K562 (cell line): Measurements from ENCODE around the gene TFCP2. TPM values are rescaled to one million over a fixed set of nuclear protein-coding genes. Genes with fewer than 3 reads are reported as not detected.
A peak's percentile ranks its signal among the peaks of the same experiment; 100 is the strongest.

Source experiments
- ATAC-seq: fragments of 200-7000 bp; cut with Tn5 transposase; 3 replicates; pipeline ENCODE4 v1.9.1; 2020; ENCODE audit warnings: moderate library complexity
- BruUV-seq: library from RNA; stranded (reverse); fragments of 400-500 nt; replicated peaks from 2 replicates; lab custom pipeline; 2021; lab: Mats Ljungman, UMichigan
- CTCF ChIA-PET: fragments of 300-600 bp; formaldehyde crosslinking; extraction: SDS; loops from one replicate; lab custom pipeline; 2021; ENCODE audit warnings: low intra/inter-chr PET ratio; lab: Yijun Ruan, JAX
- POLR2A ChIA-PET: fragments of 300-600, 350-650 bp; sonication (Branson Sonifier 250); formaldehyde crosslinking; extraction: SDS; loops from one replicate; lab custom pipeline; 2021; ENCODE audit warnings: antibody characterized with exemption, inconsistent platforms; lab: Yijun Ruan, JAX
- DNase-seq, 4 experiments: peaks; one replicate each; pipeline versions ENCODE4 v3.0.0 to v3.0.0-alpha.2; 2011 to 2018; ENCODE audit warnings: low spot score in 3 of 4, mixed read lengths in 3 of 4; ENCODE audit errors: extremely low read depth in 1 of 4
- FAIRE-seq: peaks from 2 replicates; lab custom pipeline; 2011; peaks lifted over from hg19 to GRCh38; lab: Jason Lieb, UNC
- H2AFZ ChIP-seq: 2 replicates; pipeline ENCODE4 v1.6.0; 2011; ENCODE audit warnings: low read depth, low read length, control low read depth, inconsistent platforms
- H3K27ac ChIP-seq: fragments of 200-600 bp; 3 replicates; pipeline ENCODE4 v1.8.0; 2011; ENCODE audit warnings: low read depth, mild to moderate bottlenecking, control low read depth, inconsistent platforms, low read length, moderate library complexity, mixed read lengths; ENCODE audit errors: extremely low read depth
- H3K27me3 ChIP-seq, 2 experiments: fragments of 300-600 bp in 1 of 2; 2 replicates in 1 of 2; 3 replicates in 1 of 2; pipeline versions ENCODE4 v1.6.0 to v1.8.0; 2011; ENCODE audit warnings: inconsistent platforms in 2 of 2, low read length in 2 of 2, mild to moderate bottlenecking in 1 of 2, mixed read lengths in 1 of 2, moderate library complexity in 1 of 2; ENCODE audit not compliant: control insufficient read depth in 2 of 2, insufficient read depth in 2 of 2
- H3K36me3 ChIP-seq: fragments of 300-600 bp; 3 replicates; pipeline ENCODE4 v1.8.0; 2011; ENCODE audit warnings: mild to moderate bottlenecking, low read length, inconsistent platforms; ENCODE audit not compliant: control insufficient read depth, insufficient read depth
- H3K4me1 ChIP-seq, 2 experiments: fragments of 200-600 bp in 1 of 2; replicated peaks in 1 of 2; 2 replicates in 1 of 2; 3 replicates in 1 of 2; pipeline versions ENCODE4 v1.5.1 to v1.8.0; 2011; ENCODE audit warnings: inconsistent platforms in 2 of 2, low read length in 2 of 2, mild to moderate bottlenecking in 1 of 2, mixed read lengths in 1 of 2, moderate library complexity in 1 of 2; ENCODE audit not compliant: control insufficient read depth in 2 of 2, insufficient read depth in 2 of 2
- H3K4me2 ChIP-seq: 2 replicates; pipeline ENCODE4 v1.6.1; 2011; ENCODE audit warnings: low read length, control low read depth, inconsistent platforms, mixed read lengths; ENCODE audit not compliant: insufficient read depth
- H3K4me3 ChIP-seq: fragments of 200-600 bp; sonication (generic), shearing (Covaris generic); 2 replicates; pipeline ENCODE4 v1.5.1; 2016; ENCODE audit warnings: control low read depth, inconsistent platforms
- H3K79me2 ChIP-seq: fragments of 200-600 bp; 3 replicates; pipeline ENCODE4 v1.8.0; 2011; ENCODE audit warnings: low read length, inconsistent platforms; ENCODE audit not compliant: control insufficient read depth, insufficient read depth
- H3K9ac ChIP-seq, 2 experiments: 2 replicates each; pipeline versions ENCODE4 v1.6.0 to v1.6.1; 2011; ENCODE audit warnings: low read depth in 2 of 2, low read length in 2 of 2, control low read depth in 1 of 2, inconsistent platforms in 1 of 2, mild to moderate bottlenecking in 1 of 2, mixed read lengths in 1 of 2; ENCODE audit not compliant: insufficient read depth in 1 of 2
- H3K9me1 ChIP-seq: one replicate; pipeline ENCODE4 v1.6.0; 2011; ENCODE audit warnings: inconsistent platforms, mild to moderate bottlenecking, low read length, moderate library complexity; ENCODE audit not compliant: control insufficient read depth, insufficient read depth
- H3K9me3 ChIP-seq: replicated peaks from 2 replicates; pipeline ENCODE4 v1.5.1; 2011; ENCODE audit warnings: low read depth, low read length, inconsistent platforms; ENCODE audit not compliant: control insufficient read depth, insufficient read depth
- H4K20me1 ChIP-seq: replicated peaks from 2 replicates; pipeline ENCODE4 v1.6.1; 2011; ENCODE audit warnings: low read length, inconsistent platforms, mixed read lengths; ENCODE audit not compliant: control insufficient read depth, insufficient read depth
- KLF6 ChIP-seq: fragments of 250-450 bp; sonication (Bioruptor Pico); IDR thresholded peaks from 2 replicates; pipeline ENCODE4 v1.4.0; 2020; ENCODE audit warnings: mild to moderate bottlenecking, moderate library complexity, borderline replicate concordance
- MYBL2 ChIP-seq, 2 experiments: fragments of 450-650 bp in 1 of 2; sonication (generic) in 1 of 2; formaldehyde crosslinking in 1 of 2; IDR thresholded peaks; 2 replicates each; pipeline versions ENCODE4 v1.6.1 to v1.8.1; 2017 to 2022; ENCODE audit warnings: borderline replicate concordance in 1 of 2, inconsistent platforms in 1 of 2, low read depth in 1 of 2, mild to moderate bottlenecking in 1 of 2, missing genetic modification reagents in 1 of 2, moderate library complexity in 1 of 2
- PHF8 ChIP-seq: fragments of 200-600 bp; sonication (generic); IDR thresholded peaks from 2 replicates; pipeline ENCODE4 v1.6.1; 2012; ENCODE audit warnings: mixed run types, mild to moderate bottlenecking, inconsistent platforms, low read length, moderate library complexity, borderline replicate concordance
- RBM14 ChIP-seq: fragments of 200-400 bp; formaldehyde crosslinking; IDR thresholded peaks from 2 replicates; pipeline ENCODE4 v1.6.1; 2018; ENCODE audit warnings: low read depth, mild to moderate bottlenecking, low read length, moderate library complexity, borderline replicate concordance; ENCODE audit not compliant: insufficient read depth
- SIX5 ChIP-seq, 2 experiments: IDR thresholded peaks; 2 replicates each; pipeline ENCODE4 v1.6.1; 2011; ENCODE audit warnings: low read length in 2 of 2, borderline replicate concordance in 1 of 2, low read depth in 1 of 2, mild to moderate bottlenecking in 1 of 2, moderate library complexity in 1 of 2; ENCODE audit not compliant: insufficient read depth in 1 of 2
- ZNF316 ChIP-seq: fragments of 450-650 bp; IDR thresholded peaks from 2 replicates; pipeline ENCODE4 v1.6.1; 2016
- WGBS: fragments of 100-300 bp; shearing (Covaris generic); methylation state at CpG from one replicate; pipeline ENCODE4 v1.1.6; 2016; ENCODE audit warnings: low coverage, mixed read lengths; ENCODE audit not compliant: insufficient coverage; ENCODE audit errors: missing lambda C conversion rate; 5-methylcytosine and 5-hydroxymethylcytosine counted together
- in situ Hi-C: fragments of 300-500 bp; cut with MboI; formaldehyde crosslinking; loops from 4 replicates; pipeline ENCODE4 v1.15.0; 2018; ENCODE audit warnings: inconsistent platforms, mixed read lengths
- intact Hi-C: fragments of 100-400 bp; cut with micrococcal nuclease; formaldehyde crosslinking; loops from 2 replicates; pipeline ENCODE4 v1.14.2; 2022
- polyA plus RNA-seq, 8 experiments: library from polyadenylated mRNA; depleted of rRNA in 4 of 8; stranded (reverse) in 5 of 8; unstranded in 3 of 8; fragments of >200 nt; fragmentation: Nextera tagmentation in 2 of 8; fragmentation: Illumina TruSeq in 1 of 8; extraction: Ambion mirVana in 2 of 8; extraction: Trizol in 1 of 8; gene quantifications; 2 replicates each; pipeline versions ENCODE4 v1.2.1 to v1.2.3, GENCODE V29; 2011 to 2014; ENCODE audit warnings: inconsistent platforms in 1 of 8, missing spikeins in 1 of 8
- total RNA-seq, 7 experiments: library from RNA; depleted of rRNA in 6 of 7; stranded (reverse); fragments of >200 nt in 6 of 7; fragmentation: Illumina TruSeq in 2 of 7; extraction: Trizol in 2 of 7; gene quantifications; 2 replicates each; pipeline versions ENCODE4 v1.2.1 to v1.2.3, GENCODE V29; 2011 to 2021; ENCODE audit warnings: low replicate concordance in 1 of 7
- TF ChIP-seq, protein P1 (sequence below), 2 experiments: IDR thresholded peaks; 2 replicates each; pipeline ENCODE4 v1.6.1; 2012; ENCODE audit warnings: improper control_type of control experiment in 2 of 2, low read depth in 2 of 2, low read length in 2 of 2, borderline replicate concordance in 1 of 2
- TF ChIP-seq, protein P2 (sequence below): fragments of 450-650 bp; formaldehyde crosslinking; IDR thresholded peaks from 2 replicates; pipeline ENCODE4 v1.4.0; 2020; ENCODE audit warnings: mild to moderate bottlenecking, moderate library complexity
- TF ChIP-seq, protein P3 (sequence below), 2 experiments: fragments of 450-650 bp; IDR thresholded peaks; 2 replicates each; pipeline ENCODE4 v1.6.1; 2018; ENCODE audit warnings: mild to moderate bottlenecking in 2 of 2, low read depth in 1 of 2; ENCODE audit not compliant: partially characterized antibody in 2 of 2

The TFCP2 gene
- total and polyA plus RNA-seq, 9 of the 15 experiments (the other 6 are each of a cell fraction or from before 2014, with no cell fraction given) = 8.0 to 38.9 (median 19.3) TPM

DNA sequence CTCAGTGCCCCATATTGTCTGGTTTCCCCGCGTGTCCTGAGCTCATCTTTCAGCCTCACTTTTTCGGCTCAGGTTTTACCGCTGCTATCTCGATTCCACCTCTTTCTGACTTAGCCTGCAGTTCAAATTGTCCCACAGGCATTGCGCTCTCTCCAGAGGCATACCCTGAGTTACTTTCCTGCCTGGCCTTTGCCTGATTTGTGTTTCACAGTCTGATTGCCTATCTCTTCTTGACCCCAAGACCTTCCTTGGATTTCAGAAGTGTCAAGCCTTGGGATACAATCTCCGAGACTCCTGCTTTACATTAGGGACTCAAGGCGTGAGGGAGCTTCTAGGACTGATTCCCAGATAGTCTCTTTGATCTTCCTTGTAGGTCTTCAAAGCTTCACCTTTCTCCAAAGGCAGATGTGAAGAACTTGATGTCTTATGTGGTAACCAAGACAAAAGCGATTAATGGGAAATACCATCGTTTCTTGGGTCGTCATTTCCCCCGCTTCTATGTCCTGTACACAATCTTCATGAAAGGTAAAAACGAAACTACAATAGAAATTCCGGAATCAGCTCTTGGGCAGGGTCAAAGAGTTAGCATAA lies 124.2 kb downstream of the TFCP2 start:
- Histone ChIP-seq H3K4me1 (peaks cover 4 to 10% of the 10 kb centered on the region in 2 experiments; a peak in 4 of 5 replicates), H3K4me3 (peak overlapping the region; percentile 59), H3K79me2 (peaks cover 32% of the 10 kb centered on the region), H3K4me2 (peak overlapping the region; percentile 96), H3K27ac (peak overlapping the region; percentile 96), H3K36me3 (peaks cover 38% of the 10 kb centered on the region), H3K9me3 (no peaks in the 10 kb centered on the region), H3K9ac (peak overlapping the region; percentile 90 to 97), H3K27me3 (no peaks in the 10 kb centered on the region), H4K20me1 (no peaks in the 10 kb centered on the region), H3K9me1 (no peaks in the 10 kb centered on the region), H2AFZ (peak overlapping the region; percentile 98)
- TSS peak; percentile 71 for BruUV-seq
- WGBS = 0% methylated on average over 14 of the region's 14 CpGs
- ChIA-PET CTCF (interaction anchor here (0.9 to 1.5 kb wide), 2 partner anchors 204 to 289 kb away, joined by 3 read pairs; no protein-coding TSS in a partner anchor), POLR2A (interaction anchor here (0.6 to 1.5 kb wide), 10 partner anchors 8 to 649 kb away, joined by 3 to 8 read pairs (median 3); partner anchors contain the start of gene CSRNP2)
- FAIRE-seq (peak; percentile 55), ATAC-seq (peak; percentile 24), DNase-seq (peak in 1 of 4 experiments; percentile 44)
- in situ Hi-C loops (no loop called here), intact Hi-C loops (loop anchor here (2.0 to 5.0 kb wide), 2 partner anchors 34 to 304 kb away; partner anchors contain the start of gene CSRNP2)
- 0 out of 4 replicates have a peak, but pooled peaks of 1 of the 2 experiments have one; percentile 1 for TF ChIP-seq SIX5 (IDR thresholded peaks at IDR 0.05; ENCODE audit: borderline replicate concordance in 1 of 2, insufficient read depth in 1 of 2, low read depth in 1 of 2, low read length in 2 of 2)
- TF ChIP-seq, protein P1, sequence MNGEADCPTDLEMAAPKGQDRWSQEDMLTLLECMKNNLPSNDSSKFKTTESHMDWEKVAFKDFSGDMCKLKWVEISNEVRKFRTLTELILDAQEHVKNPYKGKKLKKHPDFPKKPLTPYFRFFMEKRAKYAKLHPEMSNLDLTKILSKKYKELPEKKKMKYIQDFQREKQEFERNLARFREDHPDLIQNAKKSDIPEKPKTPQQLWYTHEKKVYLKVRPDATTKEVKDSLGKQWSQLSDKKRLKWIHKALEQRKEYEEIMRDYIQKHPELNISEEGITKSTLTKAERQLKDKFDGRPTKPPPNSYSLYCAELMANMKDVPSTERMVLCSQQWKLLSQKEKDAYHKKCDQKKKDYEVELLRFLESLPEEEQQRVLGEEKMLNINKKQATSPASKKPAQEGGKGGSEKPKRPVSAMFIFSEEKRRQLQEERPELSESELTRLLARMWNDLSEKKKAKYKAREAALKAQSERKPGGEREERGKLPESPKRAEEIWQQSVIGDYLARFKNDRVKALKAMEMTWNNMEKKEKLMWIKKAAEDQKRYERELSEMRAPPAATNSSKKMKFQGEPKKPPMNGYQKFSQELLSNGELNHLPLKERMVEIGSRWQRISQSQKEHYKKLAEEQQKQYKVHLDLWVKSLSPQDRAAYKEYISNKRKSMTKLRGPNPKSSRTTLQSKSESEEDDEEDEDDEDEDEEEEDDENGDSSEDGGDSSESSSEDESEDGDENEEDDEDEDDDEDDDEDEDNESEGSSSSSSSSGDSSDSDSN (IDR thresholded peaks at IDR 0.05; ENCODE audit: borderline replicate concordance in 1 of 2, low read depth in 2 of 2, low read length in 2 of 2) = 0 out of 4 replicates have a peak, but pooled peaks of 1 of the 2 experiments have one; percentile 31
- no peak for TF ChIP-seq PHF8
- no peak for TF ChIP-seq MYBL2 (IDR thresholded peaks at IDR 0.05; ENCODE audit: low read depth)
- no peak for TF ChIP-seq MYBL2 (CRISPR knock-in tag; IDR thresholded peaks at IDR 0.05; ENCODE audit: borderline replicate concordance)
- TF ChIP-seq ZNF316 = no peak
- no peak for TF ChIP-seq KLF6
- TF ChIP-seq, protein P2, sequence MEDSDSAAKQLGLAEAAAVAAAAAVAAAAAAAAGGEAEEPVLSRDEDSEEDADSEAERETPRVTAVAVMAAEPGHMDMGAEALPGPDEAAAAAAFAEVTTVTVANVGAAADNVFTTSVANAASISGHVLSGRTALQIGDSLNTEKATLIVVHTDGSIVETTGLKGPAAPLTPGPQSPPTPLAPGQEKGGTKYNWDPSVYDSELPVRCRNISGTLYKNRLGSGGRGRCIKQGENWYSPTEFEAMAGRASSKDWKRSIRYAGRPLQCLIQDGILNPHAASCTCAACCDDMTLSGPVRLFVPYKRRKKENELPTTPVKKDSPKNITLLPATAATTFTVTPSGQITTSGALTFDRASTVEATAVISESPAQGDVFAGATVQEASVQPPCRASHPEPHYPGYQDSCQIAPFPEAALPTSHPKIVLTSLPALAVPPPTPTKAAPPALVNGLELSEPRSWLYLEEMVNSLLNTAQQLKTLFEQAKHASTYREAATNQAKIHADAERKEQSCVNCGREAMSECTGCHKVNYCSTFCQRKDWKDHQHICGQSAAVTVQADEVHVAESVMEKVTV (CRISPR knock-in tag) = 0 out of 2 replicates have a peak, but pooled peaks have one; percentile 7
- TF ChIP-seq, protein P3, sequence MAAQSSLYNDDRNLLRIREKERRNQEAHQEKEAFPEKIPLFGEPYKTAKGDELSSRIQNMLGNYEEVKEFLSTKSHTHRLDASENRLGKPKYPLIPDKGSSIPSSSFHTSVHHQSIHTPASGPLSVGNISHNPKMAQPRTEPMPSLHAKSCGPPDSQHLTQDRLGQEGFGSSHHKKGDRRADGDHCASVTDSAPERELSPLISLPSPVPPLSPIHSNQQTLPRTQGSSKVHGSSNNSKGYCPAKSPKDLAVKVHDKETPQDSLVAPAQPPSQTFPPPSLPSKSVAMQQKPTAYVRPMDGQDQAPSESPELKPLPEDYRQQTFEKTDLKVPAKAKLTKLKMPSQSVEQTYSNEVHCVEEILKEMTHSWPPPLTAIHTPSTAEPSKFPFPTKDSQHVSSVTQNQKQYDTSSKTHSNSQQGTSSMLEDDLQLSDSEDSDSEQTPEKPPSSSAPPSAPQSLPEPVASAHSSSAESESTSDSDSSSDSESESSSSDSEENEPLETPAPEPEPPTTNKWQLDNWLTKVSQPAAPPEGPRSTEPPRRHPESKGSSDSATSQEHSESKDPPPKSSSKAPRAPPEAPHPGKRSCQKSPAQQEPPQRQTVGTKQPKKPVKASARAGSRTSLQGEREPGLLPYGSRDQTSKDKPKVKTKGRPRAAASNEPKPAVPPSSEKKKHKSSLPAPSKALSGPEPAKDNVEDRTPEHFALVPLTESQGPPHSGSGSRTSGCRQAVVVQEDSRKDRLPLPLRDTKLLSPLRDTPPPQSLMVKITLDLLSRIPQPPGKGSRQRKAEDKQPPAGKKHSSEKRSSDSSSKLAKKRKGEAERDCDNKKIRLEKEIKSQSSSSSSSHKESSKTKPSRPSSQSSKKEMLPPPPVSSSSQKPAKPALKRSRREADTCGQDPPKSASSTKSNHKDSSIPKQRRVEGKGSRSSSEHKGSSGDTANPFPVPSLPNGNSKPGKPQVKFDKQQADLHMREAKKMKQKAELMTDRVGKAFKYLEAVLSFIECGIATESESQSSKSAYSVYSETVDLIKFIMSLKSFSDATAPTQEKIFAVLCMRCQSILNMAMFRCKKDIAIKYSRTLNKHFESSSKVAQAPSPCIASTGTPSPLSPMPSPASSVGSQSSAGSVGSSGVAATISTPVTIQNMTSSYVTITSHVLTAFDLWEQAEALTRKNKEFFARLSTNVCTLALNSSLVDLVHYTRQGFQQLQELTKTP (IDR thresholded peaks at IDR 0.05; ENCODE audit: low read depth in 1 of 2, partially characterized antibody in 2 of 2) = peak in 1 of 2 experiments; percentile 25
- no peak for TF ChIP-seq RBM14
